H1 (cell line): Measurements from ENCODE around the gene ZNF311. TPM values are rescaled to one million over a fixed set of nuclear protein-coding genes. Genes with fewer than 3 reads are reported as not detected.

Source experiments
- CTCF ChIA-PET: fragments of 300-600 bp; sonication (Branson Sonifier 250); formaldehyde crosslinking; loops from one replicate; lab custom pipeline; 2021; ENCODE audit not compliant: partially characterized antibody; lab: Charles Lee
- POLR2A ChIA-PET: fragments of 300-600 bp; sonication (Branson Sonifier 250); formaldehyde crosslinking; loops from one replicate; lab custom pipeline; 2021; ENCODE audit warnings: inconsistent platforms; ENCODE audit not compliant: partially characterized antibody; lab: Charles Lee
- DNase-seq, 2 experiments: peaks; one replicate each; pipeline versions ENCODE4 v3.0.0 to v3.0.0-alpha.2; 2010 to 2022; ENCODE audit warnings: low spot score in 2 of 2, low read depth in 1 of 2, mixed read lengths in 1 of 2
- FAIRE-seq: peaks from 2 replicates; lab custom pipeline; 2011; peaks lifted over from hg19 to GRCh38; lab: Jason Lieb, UNC
- H2AFZ ChIP-seq: 2 replicates; pipeline ENCODE4 v1.8.1; 2012; ENCODE audit warnings: low read length, inconsistent platforms
- H2AK5ac ChIP-seq: 2 replicates; pipeline ENCODE4 v1.6.1; 2013; ENCODE audit warnings: low read depth, low read length
- H2BK120ac ChIP-seq: replicated peaks from 2 replicates; pipeline ENCODE3; 2013; ENCODE audit warnings: low read depth, low read length, inconsistent platforms
- H2BK12ac ChIP-seq: 2 replicates; pipeline ENCODE4 v1.6.1; 2013; ENCODE audit warnings: low read depth, low read length
- H2BK15ac ChIP-seq: 2 replicates; pipeline ENCODE4 v1.6.1; 2013; ENCODE audit warnings: low read length
- H2BK20ac ChIP-seq: 2 replicates; pipeline ENCODE4 v1.6.1; 2013; ENCODE audit warnings: low read length
- H2BK5ac ChIP-seq: 2 replicates; pipeline ENCODE4 v1.6.1; 2013; ENCODE audit warnings: low read depth, low read length
- H3K14ac ChIP-seq: 2 replicates; pipeline ENCODE4 v1.6.1; 2013; ENCODE audit warnings: inconsistent platforms; ENCODE audit not compliant: insufficient read length
- H3K18ac ChIP-seq: 2 replicates; pipeline ENCODE4 v1.6.1; 2013; ENCODE audit warnings: low read length; ENCODE audit errors: extremely low read depth
- H3K23ac ChIP-seq: 2 replicates; pipeline ENCODE4 v1.6.1; 2013; ENCODE audit warnings: inconsistent platforms; ENCODE audit not compliant: insufficient read length
- H3K23me2 ChIP-seq: 2 replicates; pipeline ENCODE4 v1.6.1; 2013; ENCODE audit warnings: low read depth, low read length
- H3K27ac ChIP-seq: 2 replicates; pipeline ENCODE4 v1.6.1; 2011; ENCODE audit warnings: low read depth, low read length, inconsistent platforms
- H3K27me3 ChIP-seq, 4 experiments: replicated peaks in 1 of 4; 1 replicate in 1 of 4; 2 replicates in 3 of 4; pipeline versions ENCODE4 v1.6.1 to v1.8.1; 2011 to 2013; ENCODE audit warnings: low read length in 3 of 4, mild to moderate bottlenecking in 3 of 4, inconsistent platforms in 2 of 4, mixed read lengths in 2 of 4, moderate library complexity in 1 of 4; ENCODE audit not compliant: control insufficient read depth in 3 of 4, insufficient read depth in 3 of 4; ENCODE audit errors: extremely low read depth in 1 of 4
- H3K36me3 ChIP-seq, 4 experiments: 2 replicates each; pipeline versions ENCODE4 v1.6.1 to v1.8.1; 2011 to 2013; ENCODE audit warnings: mild to moderate bottlenecking in 4 of 4, low read length in 3 of 4, moderate library complexity in 2 of 4, control low read depth in 1 of 4, inconsistent platforms in 1 of 4; ENCODE audit not compliant: insufficient read depth in 4 of 4, control insufficient read depth in 2 of 4
- H3K4ac ChIP-seq: replicated peaks from 2 replicates; pipeline ENCODE3; 2013; ENCODE audit warnings: low read length, low read depth, mixed read lengths, inconsistent platforms; ENCODE audit not compliant: insufficient read length
- H3K4me1 ChIP-seq, 4 experiments: replicated peaks in 1 of 4; 1 replicate in 1 of 4; 2 replicates in 3 of 4; pipeline versions ENCODE4 v1.6.1 to v1.8.1; 2011 to 2013; ENCODE audit warnings: low read length in 3 of 4, inconsistent platforms in 2 of 4, mixed read lengths in 1 of 4; ENCODE audit not compliant: insufficient read depth in 4 of 4, control insufficient read depth in 3 of 4
- H3K4me2 ChIP-seq, 2 experiments: 2 replicates each; pipeline versions ENCODE4 v1.6.1 to v1.8.1; 2011 to 2013; ENCODE audit warnings: low read depth in 2 of 2, low read length in 2 of 2, control low read depth in 1 of 2, inconsistent platforms in 1 of 2, mild to moderate bottlenecking in 1 of 2; ENCODE audit not compliant: insufficient read depth in 1 of 2
- H3K4me3 ChIP-seq, 4 experiments: fragments of 200-600, 300-600 bp in 1 of 4; sonication (generic), shearing (Covaris generic), sonication (Bioruptor Twin) in 1 of 4; 2 replicates each; pipeline versions ENCODE4 v1.5.1 to v1.8.1; 2011 to 2016; ENCODE audit warnings: low read length in 4 of 4, low read depth in 3 of 4, control low read depth in 2 of 4, inconsistent platforms in 2 of 4, mild to moderate bottlenecking in 2 of 4, mixed read lengths in 1 of 4, moderate library complexity in 1 of 4; ENCODE audit not compliant: insufficient read depth in 2 of 4; ENCODE audit errors: extremely low read depth in 1 of 4
- H3K56ac ChIP-seq: replicated peaks from 2 replicates; pipeline ENCODE3; 2013; ENCODE audit warnings: low read depth, mild to moderate bottlenecking, mixed read lengths, low read length, inconsistent platforms; ENCODE audit not compliant: insufficient read length
- H3K79me1 ChIP-seq: 2 replicates; pipeline ENCODE4 v1.6.1; 2013; ENCODE audit warnings: low read depth, low read length, control low read depth
- H3K79me2 ChIP-seq, 2 experiments: 2 replicates each; pipeline versions ENCODE4 v1.6.1 to v1.8.1; 2012 to 2013; ENCODE audit warnings: low read length in 2 of 2, mild to moderate bottlenecking in 2 of 2, inconsistent platforms in 1 of 2; ENCODE audit not compliant: insufficient read depth in 2 of 2, control insufficient read depth in 1 of 2
- H3K9ac ChIP-seq, 4 experiments: replicated peaks in 1 of 4; 1 replicate in 1 of 4; 2 replicates in 3 of 4; pipeline versions ENCODE4 v1.6.1 to v1.8.1; 2011 to 2013; ENCODE audit warnings: low read depth in 3 of 4, low read length in 3 of 4, control low read depth in 2 of 4, mild to moderate bottlenecking in 2 of 4, moderate library complexity in 2 of 4, inconsistent platforms in 1 of 4; ENCODE audit errors: extremely low read depth in 1 of 4
- H3K9me3 ChIP-seq, 2 experiments: 2 replicates each; pipeline versions ENCODE4 v1.6.1 to v1.8.1; 2012 to 2013; ENCODE audit warnings: mild to moderate bottlenecking in 2 of 2, moderate library complexity in 2 of 2, control low read depth in 1 of 2, inconsistent platforms in 1 of 2, low read depth in 1 of 2, low read length in 1 of 2, mixed read lengths in 1 of 2; ENCODE audit not compliant: insufficient read depth in 2 of 2
- H4K20me1 ChIP-seq, 2 experiments: replicated peaks in 1 of 2; 2 replicates each; pipeline versions ENCODE3 to v1.8.1; 2011 to 2013; ENCODE audit warnings: inconsistent platforms in 2 of 2, low read length in 2 of 2, mild to moderate bottlenecking in 1 of 2; ENCODE audit not compliant: insufficient read depth in 2 of 2, control insufficient read depth in 1 of 2
- H4K5ac ChIP-seq: 2 replicates; pipeline ENCODE4 v1.6.1; 2013; ENCODE audit warnings: low read length, low read depth, mixed read lengths, inconsistent platforms; ENCODE audit not compliant: insufficient read length
- H4K8ac ChIP-seq: 2 replicates; pipeline ENCODE4 v1.8.0; 2013; ENCODE audit warnings: mild to moderate bottlenecking, moderate library complexity, low read length, inconsistent platforms; ENCODE audit not compliant: insufficient read depth; ENCODE audit errors: extremely low read depth
- H4K91ac ChIP-seq: replicated peaks from 2 replicates; pipeline ENCODE3; 2013; ENCODE audit warnings: low read length, mixed read lengths, inconsistent platforms; ENCODE audit not compliant: insufficient read length
- ATF3 ChIP-seq: IDR thresholded peaks from 2 replicates; pipeline ENCODE4 v1.6.1; 2011; ENCODE audit warnings: low read depth, mild to moderate bottlenecking, low read length; ENCODE audit not compliant: insufficient read depth
- BACH1 ChIP-seq: IDR thresholded peaks from 2 replicates; pipeline ENCODE4 v1.6.1; 2012; ENCODE audit warnings: low read length, improper control_type of control experiment
- HDAC2 ChIP-seq, 2 experiments: fragments of 300-600 bp in 1 of 2; sonication (generic) in 1 of 2; IDR thresholded peaks; 2 replicates each; pipeline ENCODE4 v1.6.1; 2011 to 2012; ENCODE audit warnings: low read depth in 2 of 2, low read length in 2 of 2, mild to moderate bottlenecking in 2 of 2, moderate library complexity in 2 of 2, borderline replicate concordance in 1 of 2, inconsistent platforms in 1 of 2
- POU5F1 ChIP-seq: IDR thresholded peaks from 2 replicates; pipeline ENCODE4 v1.6.1; 2011; ENCODE audit warnings: low read depth, mild to moderate bottlenecking, low read length, moderate library complexity
- RBBP5 ChIP-seq: IDR thresholded peaks from 2 replicates; pipeline ENCODE4 v1.7.1; 2012; ENCODE audit warnings: low read depth, mild to moderate bottlenecking, inconsistent platforms, low read length, moderate library complexity, borderline replicate concordance
- RXRA ChIP-seq: IDR thresholded peaks from 2 replicates; pipeline ENCODE4 v1.6.1; 2011; ENCODE audit warnings: low read depth, mild to moderate bottlenecking, low read length, moderate library complexity; ENCODE audit not compliant: insufficient read depth
- SAP30 ChIP-seq: fragments of 300-600 bp; sonication (generic); IDR thresholded peaks from 2 replicates; pipeline ENCODE4 v1.7.1; 2012; ENCODE audit warnings: low read length, moderate library complexity, mild to moderate bottlenecking, inconsistent platforms; ENCODE audit not compliant: insufficient read depth, insufficient replicate concordance
- TAF7 ChIP-seq: optimal IDR thresholded peaks from 2 replicates; pipeline ENCODE3; 2011; ENCODE audit warnings: low read depth, mild to moderate bottlenecking, inconsistent platforms, low read length, moderate library complexity, borderline replicate concordance
- TCF12 ChIP-seq: IDR thresholded peaks from 2 replicates; pipeline ENCODE4 v1.6.1; 2011; ENCODE audit warnings: low read depth, mild to moderate bottlenecking, low read length
- TEAD4 ChIP-seq: IDR thresholded peaks from 2 replicates; pipeline ENCODE4 v1.6.1; 2012; ENCODE audit warnings: low read depth, low read length, inconsistent platforms, mixed read lengths
- ZNF274 ChIP-seq: IDR thresholded peaks from 2 replicates; pipeline ENCODE4 v1.7.0; 2012; ENCODE audit warnings: low read length, borderline replicate concordance; ENCODE audit errors: extremely low read depth
- WGBS, 2 experiments: shearing (Covaris generic) in 1 of 2; methylation state at CpG; one replicate each; pipeline versions ENCODE4 v1.1.6 to v1.1.7; 2013 to 2015; ENCODE audit warnings: low lambda C conversion rate in 2 of 2, mixed read lengths in 2 of 2, inconsistent platforms in 1 of 2, low coverage in 1 of 2, missing lambda C conversion rate in 1 of 2; ENCODE audit not compliant: insufficient replicate concordance in 2 of 2, insufficient coverage in 1 of 2, insufficient read length in 1 of 2; ENCODE audit errors: extremely low coverage in 1 of 2, missing lambda C conversion rate in 1 of 2; 5-methylcytosine and 5-hydroxymethylcytosine counted together
- polyA plus RNA-seq, 7 experiments: library from polyadenylated mRNA; depleted of rRNA in 3 of 7; stranded (reverse) in 5 of 7; unstranded in 2 of 7; fragments of >200 nt in 5 of 7; fragments of 200-250 nt in 2 of 7; gene quantifications; 1 replicate in 5 of 7; 2 replicates in 1 of 7; 4 replicates in 1 of 7; pipeline versions ENCODE4 v1.2.1 to v1.2.3, GENCODE V29; 2011 to 2013; ENCODE audit warnings: missing spikeins in 2 of 7, mixed read lengths in 2 of 7
- total RNA-seq: library from RNA; stranded (reverse); fragmentation: NEBNext Ultra II Directional; extraction: Animal tissue kit (Norgen Biotek cat#: 25700); gene quantifications from 2 replicates; pipeline ENCODE4 v1.2.1, GENCODE V29; 2021
- TF ChIP-seq, protein P1 (sequence below): IDR thresholded peaks from 2 replicates; pipeline ENCODE4 v1.6.1; 2012; ENCODE audit warnings: inconsistent platforms

ZNF311 gene
- total and polyA plus RNA-seq, 2 of the 8 experiments (the other 6 are each of a cell fraction or from before 2014, with no cell fraction given): 1.9 to 4.2 TPM

GRCh38 chr6:28979679-28980078, 25.4 kb downstream of the ZNF311 start:
- Histone ChIP-seq H4K8ac (no peak overlapping the region), H3K18ac (no peak overlapping the region), H4K91ac (no peak overlapping the region), H2BK15ac (no peak overlapping the region), H3K9me3 (no peaks in the 10 kb centered on the region), H3K79me2 (no peaks in the 10 kb centered on the region), H3K23ac (no peak overlapping the region), H2AK5ac (no peak overlapping the region), H3K36me3 (no peaks in the 10 kb centered on the region), H2BK5ac (no peak overlapping the region), H3K4ac (no peak overlapping the region), H3K14ac (no peak overlapping the region), H3K4me3 (0 out of 8 replicates have a peak overlapping the region, but pooled peaks of 1 of the 4 experiments have one; percentile 100), H3K4me2 (no peak overlapping the region; a peak in 1 of 4 replicates), H2AFZ (no peak overlapping the region), H2BK120ac (no peak overlapping the region), H2BK12ac (no peak overlapping the region), H3K27me3 (no peaks in the 10 kb centered on the region; a peak in 2 of 7 replicates), H4K5ac (no peak overlapping the region), H2BK20ac (no peak overlapping the region), H3K79me1 (no peaks in the 10 kb centered on the region), H3K4me1 (peaks cover 0 to 6% (median 0%) of the 10 kb centered on the region in 4 experiments; a peak in 3 of 7 replicates), H3K27ac (no peak overlapping the region), H3K9ac (no peak overlapping the region), H3K23me2 (peaks cover 4% of the 10 kb centered on the region), H4K20me1 (no peaks in the 10 kb centered on the region), H3K56ac (no peak overlapping the region)
- ChIA-PET CTCF (interaction anchor here (1.1 to 3.7 kb wide), 4 partner anchors 10 to 43 kb away, joined by 3 to 19 read pairs (median 4); no protein-coding TSS in a partner anchor), POLR2A (interaction anchor here (1.8 kb wide), 1 partner anchor 56 kb away, joined by 8 read pairs; the partner anchor contains the start of gene TRIM27)
- WGBS, 2 experiments: 88% methylated on average over 2 of the region's 2 CpGs; no CpG with 5 or more reads in 1 of the 2 experiments
- no peak for FAIRE-seq
- DNase-seq: no peak
- TF ChIP-seq TEAD4: no peak
- TF ChIP-seq RXRA: no peak
- TF ChIP-seq HDAC2 (IDR thresholded peaks at IDR 0.05; ENCODE audit: borderline replicate concordance in 1 of 2, low read depth in 2 of 2, low read length in 2 of 2): no peak
- TF ChIP-seq TCF12: no peak
- TF ChIP-seq ATF3: no peak
- TF ChIP-seq SAP30: no peak
- no peak for TF ChIP-seq POU5F1
- TF ChIP-seq BACH1: no peak
- TF ChIP-seq RBBP5: no peak
- TF ChIP-seq ZNF274: no peak
- no peak for TF ChIP-seq TAF7
- TF ChIP-seq, protein P1, sequence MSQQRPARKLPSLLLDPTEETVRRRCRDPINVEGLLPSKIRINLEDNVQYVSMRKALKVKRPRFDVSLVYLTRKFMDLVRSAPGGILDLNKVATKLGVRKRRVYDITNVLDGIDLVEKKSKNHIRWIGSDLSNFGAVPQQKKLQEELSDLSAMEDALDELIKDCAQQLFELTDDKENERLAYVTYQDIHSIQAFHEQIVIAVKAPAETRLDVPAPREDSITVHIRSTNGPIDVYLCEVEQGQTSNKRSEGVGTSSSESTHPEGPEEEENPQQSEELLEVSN: no peak
